ENCODE measurements around the gene RAPSN. TPM values are rescaled to one million over a fixed set of nuclear protein-coding genes. Genes with fewer than 3 reads are reported as not detected.

The RAPSN gene
- total RNA-seq, 1 donor from 2014 or later: 0.55 TPM

- DNase-seq (ENCODE audit: low spot score): no peak
Observed at GRCh38 chr11:47435687-47436086, 13.2 kb downstream of the RAPSN start.

DNA sequence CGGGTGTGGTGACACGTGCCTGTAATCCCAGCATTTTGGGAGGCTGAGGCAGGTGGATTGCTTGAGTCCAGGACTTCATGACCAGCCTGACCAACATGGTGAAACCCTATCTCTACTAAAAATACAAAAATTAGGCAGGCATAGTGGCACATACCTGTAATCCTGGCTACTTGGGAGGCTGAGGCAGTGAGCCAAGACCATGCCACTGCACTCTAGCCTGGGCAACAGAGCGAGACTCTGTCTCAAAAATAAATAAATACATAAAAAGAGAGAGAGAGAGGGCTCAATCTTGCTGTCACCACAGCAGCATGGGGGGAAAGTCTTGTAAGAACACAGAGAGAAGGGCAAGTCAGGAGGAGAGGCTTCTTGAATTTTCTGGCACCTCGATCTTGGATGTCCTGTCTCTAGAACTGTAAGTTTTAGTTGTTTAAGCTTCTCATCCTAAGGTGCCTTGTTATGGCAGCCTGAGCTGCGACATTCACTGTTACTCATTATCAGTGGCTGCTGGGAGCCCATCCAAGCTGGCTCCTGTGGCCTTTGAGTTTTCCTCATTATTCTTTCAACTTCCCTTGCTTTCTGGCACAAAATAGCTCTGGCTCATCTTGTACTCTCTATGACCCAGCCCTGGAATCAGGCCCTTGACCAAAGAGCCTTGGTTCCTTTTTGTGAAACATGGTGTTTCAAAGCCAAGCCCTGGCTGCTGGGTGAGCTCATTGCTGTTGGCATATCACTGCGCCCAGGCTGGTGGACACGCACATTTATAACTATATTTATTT, 14.7 kb downstream of the RAPSN start:
- no peak for DNase-seq (ENCODE audit: low spot score)

GRCh38 chr11:47433157-47433556, 15.8 kb downstream of the RAPSN start:
- no peak for DNase-seq (ENCODE audit: low spot score)

GRCh38 chr11:47431356-47432083, 17.4 kb downstream of the RAPSN start:
- no peak for DNase-seq (ENCODE audit: low spot score)

- no peak for DNase-seq (ENCODE audit: low spot score)
Observed at GRCh38 chr11:47430524-47430923, 18.4 kb downstream of the RAPSN start.

GRCh38 chr11:47426062-47426956, 22.6 kb downstream of the RAPSN start, which contains the start of gene PSMC3:
TSS of gene PSMC3 (minus strand) at chr11:47426439. CDS start at chr11:47426279, 160 bp downstream.
- DNase-seq (ENCODE audit: low spot score): peak; percentile 99

- DNase-seq (ENCODE audit: low spot score): no peak
Observed at GRCh38 chr11:47425611-47426010, 23.3 kb downstream of the RAPSN start.

DNA sequence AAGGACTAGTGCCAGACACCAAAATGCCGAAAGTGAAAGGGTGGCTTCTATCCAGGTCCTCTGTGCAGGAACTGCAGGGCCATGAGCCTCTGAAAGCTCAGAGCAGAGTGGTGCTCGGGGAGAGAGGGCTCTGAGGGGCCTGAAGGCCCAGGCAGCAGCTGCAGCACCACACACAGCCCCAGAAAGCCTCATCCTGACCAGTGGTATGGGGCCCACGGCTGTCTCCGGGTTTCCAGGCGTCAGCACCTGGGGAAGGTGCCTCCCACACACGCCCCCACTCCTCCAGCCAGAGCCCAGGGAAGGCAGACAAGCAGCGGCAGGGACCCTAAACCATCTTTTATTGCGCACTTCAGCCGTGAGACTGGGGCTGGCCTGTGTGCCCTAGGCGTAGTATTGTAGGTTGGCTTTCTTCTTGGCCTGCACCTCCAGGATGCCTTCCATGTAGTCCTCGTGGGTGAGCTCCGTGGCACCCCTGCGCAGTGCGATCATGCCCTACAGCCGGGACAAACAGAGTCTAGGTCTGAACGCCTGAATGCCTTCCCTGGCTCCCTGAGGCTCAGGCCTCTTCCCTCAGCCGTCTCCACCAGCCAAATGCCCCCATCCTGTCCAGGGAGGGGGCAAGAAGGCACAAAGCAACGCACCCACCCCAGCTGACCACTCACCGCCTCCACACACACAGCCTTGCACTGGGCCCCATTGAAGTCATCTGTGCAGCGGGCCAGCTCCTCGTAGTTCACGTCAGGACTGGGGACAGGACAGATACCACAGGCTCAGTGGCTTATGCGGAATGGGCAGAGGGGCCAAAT, 30.3 kb downstream of the RAPSN start:
- DNase-seq (ENCODE audit: low spot score): no peak

- DNase-seq (ENCODE audit: low spot score): no peak
Observed at GRCh38 chr11:47417712-47418111, 31.2 kb downstream of the RAPSN start.

DNA sequence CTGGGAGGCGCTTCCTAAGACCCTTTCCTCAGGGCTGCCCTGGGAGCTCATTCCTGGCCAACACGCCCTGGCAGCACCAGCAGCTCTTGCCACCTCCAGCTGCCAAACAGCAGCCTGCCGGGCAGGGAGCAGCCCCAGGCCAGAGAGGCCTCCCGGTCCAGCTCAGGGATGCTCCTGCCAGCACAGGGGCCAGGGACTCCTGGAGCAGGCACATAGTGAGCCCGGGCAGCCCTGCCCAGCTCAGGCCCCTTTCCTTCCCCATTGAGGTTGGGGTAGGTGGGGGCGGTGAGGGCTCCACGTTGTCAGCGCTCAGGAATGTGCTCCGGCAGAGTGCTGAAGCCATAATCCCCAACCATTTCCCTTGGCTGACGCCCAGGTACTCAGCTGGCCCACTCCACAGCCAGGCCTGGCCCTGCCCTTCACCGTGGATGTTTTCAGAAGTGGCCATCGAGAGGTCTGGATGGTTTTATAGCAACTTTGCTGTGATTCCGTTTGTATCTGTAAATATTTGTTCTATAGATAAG, 32.9 kb downstream of the RAPSN start:
- DNase-seq (ENCODE audit: low spot score): no peak

GRCh38 chr11:47415091-47415854, 33.7 kb downstream of the RAPSN start:
- no peak for DNase-seq (ENCODE audit: low spot score)

DNA sequence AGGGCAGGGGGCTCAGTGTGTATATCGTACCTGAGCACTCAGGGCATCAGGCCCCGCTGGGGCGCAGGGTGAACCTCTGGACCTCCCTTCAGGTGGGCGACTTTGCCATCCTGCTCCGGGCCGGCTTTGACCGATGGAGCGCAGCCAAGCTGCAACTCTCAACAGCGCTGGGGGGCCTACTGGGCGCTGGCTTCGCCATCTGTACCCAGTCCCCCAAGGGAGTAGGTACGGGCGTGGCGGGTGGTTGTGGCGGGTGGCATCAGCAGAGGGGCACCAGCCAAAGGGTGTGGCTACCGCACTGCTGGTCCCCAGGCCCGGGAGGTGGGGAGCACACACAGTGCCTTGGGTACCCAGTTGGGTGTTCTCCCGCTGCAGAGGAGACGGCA, 34.3 kb downstream of the RAPSN start:
- no peak for DNase-seq (ENCODE audit: low spot score)

GRCh38 chr11:47413908-47414684, 34.8 kb downstream of the RAPSN start:
- DNase-seq (ENCODE audit: low spot score): no peak

DNA sequence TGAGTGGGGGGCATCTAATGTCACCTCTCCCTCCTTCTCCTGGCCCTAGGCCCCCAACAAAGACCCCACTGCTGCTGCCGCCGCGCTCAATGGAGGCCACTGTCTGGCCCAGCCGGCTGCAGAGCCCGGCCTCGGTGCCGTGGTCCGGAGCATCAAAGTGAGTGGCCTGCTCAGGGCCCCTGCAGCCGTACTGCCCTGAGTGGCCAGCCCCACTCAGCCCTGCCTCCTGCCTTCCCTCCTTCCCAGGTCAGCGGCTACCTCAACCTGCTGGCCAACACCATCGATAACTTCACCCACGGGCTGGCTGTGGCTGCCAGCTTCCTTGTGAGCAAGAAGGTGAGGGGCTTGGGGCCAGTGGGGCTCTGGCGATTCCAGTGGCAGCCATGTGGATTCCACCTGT, 35.6 kb downstream of the RAPSN start:
- no peak for DNase-seq (ENCODE audit: low spot score)

DNA sequence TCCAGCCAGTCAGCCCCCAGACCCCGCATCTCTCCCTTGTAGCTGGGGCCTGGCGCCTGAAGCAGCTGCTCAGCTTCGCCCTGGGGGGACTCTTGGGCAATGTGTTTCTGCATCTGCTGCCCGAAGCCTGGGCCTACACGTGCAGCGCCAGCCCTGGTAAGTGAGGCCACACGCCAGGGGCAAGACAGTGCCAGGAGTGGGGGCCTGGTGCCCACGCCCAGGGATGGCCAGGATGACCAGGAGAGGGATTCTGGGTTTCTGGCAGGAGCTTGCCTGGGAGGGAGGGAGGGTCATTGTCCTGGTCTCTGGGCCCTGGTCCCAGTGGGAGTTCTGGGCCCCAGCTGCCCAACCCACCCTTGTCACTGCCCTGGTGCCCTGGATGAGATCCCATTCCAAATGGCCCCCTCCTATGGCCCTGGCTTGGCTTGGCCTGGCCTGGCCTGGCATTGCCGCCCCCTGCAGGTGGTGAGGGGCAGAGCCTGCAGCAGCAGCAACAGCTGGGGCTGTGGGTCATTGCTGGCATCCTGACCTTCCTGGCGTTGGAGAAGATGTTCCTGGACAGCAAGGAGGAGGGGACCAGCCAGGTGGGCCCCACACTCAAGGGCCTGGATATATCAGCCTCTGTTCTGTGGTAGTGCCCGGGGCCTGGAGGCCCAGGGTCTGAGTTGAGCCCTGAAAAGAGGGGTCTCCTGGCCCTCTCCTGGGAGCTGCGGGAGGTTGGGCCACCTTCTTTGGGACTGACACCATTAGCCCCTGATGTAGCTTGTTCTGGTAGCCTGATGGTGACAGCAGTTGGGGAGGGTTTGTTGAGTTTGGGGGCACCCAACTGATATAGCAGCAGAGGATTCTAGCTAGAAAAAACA, 36.8 kb downstream of the RAPSN start:
- DNase-seq (ENCODE audit: low spot score): no peak

GRCh38 chr11:47410370-47411264, 38.3 kb downstream of the RAPSN start:
- no peak for DNase-seq (ENCODE audit: low spot score)
